Activated gamma-delta T cell treated with Interleukin-2 at 50 U/mL for 16 hours (primary cell): ENCODE results near the gene GBF1.
A peak's percentile ranks its signal among the peaks of the same experiment; 100 is the strongest.

Experiments used
- DNase-seq: peaks from one replicate; pipeline ENCODE4 v3.0.0-alpha.2; 2020

GBF1 gene

DNA sequence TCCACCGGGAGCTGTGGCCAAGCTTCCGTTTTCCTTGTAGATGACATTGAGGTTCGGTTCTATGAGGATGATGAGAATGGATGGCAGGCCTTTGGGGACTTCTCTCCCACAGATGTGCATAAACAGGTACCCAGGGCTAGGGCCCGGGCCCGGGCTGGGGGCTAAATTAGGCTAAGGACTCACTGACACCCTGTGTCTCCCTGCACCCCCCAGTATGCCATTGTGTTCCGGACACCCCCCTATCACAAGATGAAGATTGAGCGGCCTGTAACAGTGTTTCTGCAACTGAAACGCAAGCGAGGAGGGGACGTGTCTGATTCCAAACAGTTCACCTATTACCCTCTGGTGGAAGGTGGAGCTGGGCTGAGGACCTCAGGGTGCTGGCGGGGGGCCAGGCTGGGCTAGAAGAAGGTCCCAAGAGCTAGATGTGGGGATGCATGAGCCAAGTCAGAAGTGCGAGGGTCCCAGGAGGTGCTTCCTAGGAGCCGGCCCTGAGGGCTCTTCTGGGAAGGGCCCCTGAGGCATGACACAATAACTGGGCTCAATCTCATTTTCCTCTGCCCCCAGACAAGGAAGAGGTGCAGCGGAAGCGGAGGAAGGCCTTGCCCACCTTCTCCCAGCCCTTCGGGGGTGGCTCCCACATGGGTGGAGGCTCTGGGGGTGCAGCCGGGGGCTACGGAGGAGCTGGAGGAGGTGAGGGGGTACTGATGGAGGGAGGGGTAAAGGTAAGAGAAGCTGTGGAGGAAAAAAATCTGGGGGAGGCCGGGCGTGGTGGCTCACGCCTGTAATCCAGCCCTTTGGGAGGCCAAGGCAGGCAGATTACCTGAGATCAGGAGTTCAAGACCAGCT, 153.1 kb downstream of the GBF1 start:
- DNase-seq: no peak

DNA sequence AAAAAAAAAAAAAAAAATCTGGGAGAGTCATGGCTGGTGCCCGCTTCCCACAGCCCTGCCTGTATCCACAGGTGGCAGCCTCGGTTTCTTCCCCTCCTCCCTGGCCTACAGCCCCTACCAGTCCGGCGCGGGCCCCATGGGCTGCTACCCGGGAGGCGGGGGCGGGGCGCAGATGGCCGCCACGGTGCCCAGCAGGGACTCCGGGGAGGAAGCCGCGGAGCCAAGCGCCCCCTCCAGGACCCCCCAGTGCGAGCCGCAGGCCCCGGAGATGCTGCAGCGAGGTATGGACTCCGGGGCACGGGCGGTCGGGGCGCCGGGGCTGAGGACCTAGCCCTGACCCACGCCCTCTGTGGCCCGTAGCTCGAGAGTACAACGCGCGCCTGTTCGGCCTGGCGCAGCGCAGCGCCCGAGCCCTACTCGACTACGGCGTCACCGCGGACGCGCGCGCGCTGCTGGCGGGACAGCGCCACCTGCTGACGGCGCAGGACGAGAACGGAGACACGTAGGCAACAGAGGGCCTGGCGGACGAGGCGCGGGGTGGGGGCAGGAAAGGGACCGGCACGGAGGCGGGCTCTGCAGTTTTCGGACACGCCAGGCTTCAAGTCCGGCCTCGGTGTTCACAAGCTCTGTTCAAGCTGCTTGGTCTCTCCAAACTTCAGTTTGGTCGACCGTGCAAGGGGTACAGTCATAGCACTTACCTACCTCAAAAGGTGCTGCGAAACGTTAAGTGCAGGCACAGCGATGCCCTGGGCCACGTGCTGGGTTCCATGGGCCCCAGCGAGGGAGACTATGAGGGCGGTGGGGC, 154.1 kb downstream of the GBF1 start:
- DNase-seq: peak; percentile 87

DNA sequence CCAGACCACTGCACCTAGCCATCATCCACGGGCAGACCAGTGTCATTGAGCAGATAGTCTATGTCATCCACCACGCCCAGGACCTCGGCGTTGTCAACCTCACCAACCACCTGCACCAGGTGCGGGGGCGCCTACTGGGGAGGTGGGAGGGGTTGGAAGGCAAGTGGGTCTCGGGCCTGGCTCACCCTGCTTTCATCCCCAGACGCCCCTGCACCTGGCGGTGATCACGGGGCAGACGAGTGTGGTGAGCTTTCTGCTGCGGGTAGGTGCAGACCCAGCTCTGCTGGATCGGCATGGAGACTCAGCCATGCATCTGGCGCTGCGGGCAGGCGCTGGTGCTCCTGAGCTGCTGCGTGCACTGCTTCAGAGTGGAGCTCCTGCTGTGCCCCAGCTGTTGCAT, 154.7 kb downstream of the GBF1 start:
- DNase-seq: no peak

DNA sequence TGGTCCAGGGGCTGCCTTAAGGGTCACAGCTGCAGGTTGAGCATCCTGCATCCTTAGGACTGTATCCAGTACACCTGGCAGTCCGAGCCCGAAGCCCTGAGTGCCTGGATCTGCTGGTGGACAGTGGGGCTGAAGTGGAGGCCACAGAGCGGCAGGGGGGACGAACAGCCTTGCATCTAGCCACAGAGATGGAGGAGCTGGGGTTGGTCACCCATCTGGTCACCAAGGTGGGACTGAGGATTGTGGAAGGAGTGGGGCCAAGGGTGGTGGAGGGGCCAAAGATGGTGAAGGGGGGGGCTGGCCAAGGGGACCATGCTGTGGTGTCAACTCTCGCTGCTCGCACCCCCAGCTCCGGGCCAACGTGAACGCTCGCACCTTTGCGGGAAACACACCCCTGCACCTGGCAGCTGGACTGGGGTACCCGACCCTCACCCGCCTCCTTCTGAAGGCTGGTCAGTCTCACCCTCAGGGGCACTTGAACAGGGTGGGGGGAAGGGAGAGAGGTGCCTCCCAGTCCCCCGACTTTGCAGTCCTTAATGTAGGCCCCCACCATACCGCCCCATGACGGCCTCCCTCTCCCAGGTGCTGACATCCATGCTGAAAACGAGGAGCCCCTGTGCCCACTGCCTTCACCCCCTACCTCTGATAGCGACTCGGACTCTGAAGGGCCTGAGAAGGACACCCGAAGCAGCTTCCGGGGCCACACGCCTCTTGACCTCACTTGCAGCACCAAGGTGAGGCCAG, 155.4 kb downstream of the GBF1 start:
- DNase-seq: no peak

DNA sequence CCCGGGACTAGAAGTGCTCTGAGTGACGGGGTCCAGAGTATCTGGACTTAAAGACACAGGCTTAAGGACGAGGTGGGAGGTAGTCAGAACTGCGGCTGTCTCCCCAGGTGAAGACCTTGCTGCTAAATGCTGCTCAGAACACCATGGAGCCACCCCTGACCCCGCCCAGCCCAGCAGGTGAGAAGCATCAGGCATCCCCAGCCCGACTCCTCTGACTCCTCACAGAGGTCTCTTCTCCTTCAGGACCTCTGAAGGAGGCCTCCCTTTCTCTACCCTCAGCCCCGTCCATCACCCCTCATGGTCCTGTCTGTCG, 156.0 kb downstream of the GBF1 start:
- DNase-seq: no peak

DNA sequence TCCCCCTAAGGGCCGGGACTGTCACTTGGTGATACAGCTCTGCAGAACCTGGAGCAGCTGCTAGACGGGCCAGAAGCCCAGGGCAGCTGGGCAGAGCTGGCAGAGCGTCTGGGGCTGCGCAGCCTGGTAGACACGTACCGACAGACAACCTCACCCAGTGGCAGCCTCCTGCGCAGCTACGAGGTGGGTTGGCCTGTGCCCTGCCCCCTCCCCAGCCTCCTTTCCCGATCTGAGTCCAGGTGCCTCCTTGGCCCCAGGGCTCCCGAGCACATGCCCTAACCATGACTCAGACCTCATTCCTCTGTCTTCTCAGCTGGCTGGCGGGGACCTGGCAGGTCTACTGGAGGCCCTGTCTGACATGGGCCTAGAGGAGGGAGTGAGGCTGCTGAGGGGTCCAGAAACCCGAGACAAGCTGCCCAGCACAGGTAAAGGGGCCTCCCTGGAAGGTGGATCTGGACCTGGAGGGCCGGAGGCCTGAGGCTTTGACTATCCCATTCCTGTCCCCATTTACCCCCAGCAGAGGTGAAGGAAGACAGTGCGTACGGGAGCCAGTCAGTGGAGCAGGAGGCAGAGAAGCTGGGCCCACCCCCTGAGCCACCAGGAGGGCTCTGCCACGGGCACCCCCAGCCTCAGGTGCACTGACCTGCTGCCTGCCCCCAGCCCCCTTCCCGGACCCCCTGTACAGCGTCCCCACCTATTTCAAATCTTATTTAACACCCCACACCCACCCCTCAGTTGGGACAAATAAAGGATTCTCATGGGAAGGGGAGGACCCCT, 156.6 kb downstream of the GBF1 start:
- no peak for DNase-seq

DNA sequence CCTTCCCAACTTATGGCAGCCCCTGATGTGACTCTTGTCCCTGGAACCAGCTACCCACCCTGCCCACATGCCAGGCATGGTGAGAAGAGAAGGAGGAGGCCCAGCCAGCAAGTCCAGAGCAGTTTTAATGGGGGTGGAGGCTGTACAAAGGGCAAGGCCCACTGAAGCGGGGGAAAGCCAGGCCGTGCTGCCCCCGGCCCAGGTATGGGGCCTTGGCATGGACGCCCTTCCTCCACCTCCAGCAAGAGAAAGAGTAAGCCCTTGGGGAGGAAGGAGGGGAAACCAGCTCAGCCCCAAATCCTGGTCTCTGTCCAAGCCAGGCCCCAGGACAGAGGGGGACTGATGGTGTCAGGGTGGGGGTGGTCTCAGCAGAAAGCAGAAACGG, 157.2 kb downstream of the GBF1 start:
- no peak for DNase-seq

DNA sequence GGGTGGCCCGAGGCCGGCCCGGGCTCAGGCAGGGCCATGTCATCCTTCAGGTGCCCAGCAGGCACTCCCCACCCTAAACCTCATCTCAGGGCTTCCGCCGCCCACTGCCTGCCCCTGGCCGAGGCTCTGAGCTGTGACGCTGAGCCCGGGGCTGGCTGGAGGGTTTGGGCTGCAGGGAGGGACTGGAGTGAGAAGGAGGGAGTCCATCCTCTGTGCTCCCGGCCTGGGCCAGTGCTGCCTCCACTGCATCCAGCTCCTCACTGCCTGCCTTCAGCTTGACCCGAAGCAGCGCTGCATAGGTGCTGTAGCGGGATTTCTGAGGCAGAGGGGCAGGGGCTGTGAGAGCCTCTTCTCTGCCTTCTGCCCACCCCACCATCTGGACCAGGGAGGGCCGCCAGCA, 157.8 kb downstream of the GBF1 start:
- no peak for DNase-seq

DNA sequence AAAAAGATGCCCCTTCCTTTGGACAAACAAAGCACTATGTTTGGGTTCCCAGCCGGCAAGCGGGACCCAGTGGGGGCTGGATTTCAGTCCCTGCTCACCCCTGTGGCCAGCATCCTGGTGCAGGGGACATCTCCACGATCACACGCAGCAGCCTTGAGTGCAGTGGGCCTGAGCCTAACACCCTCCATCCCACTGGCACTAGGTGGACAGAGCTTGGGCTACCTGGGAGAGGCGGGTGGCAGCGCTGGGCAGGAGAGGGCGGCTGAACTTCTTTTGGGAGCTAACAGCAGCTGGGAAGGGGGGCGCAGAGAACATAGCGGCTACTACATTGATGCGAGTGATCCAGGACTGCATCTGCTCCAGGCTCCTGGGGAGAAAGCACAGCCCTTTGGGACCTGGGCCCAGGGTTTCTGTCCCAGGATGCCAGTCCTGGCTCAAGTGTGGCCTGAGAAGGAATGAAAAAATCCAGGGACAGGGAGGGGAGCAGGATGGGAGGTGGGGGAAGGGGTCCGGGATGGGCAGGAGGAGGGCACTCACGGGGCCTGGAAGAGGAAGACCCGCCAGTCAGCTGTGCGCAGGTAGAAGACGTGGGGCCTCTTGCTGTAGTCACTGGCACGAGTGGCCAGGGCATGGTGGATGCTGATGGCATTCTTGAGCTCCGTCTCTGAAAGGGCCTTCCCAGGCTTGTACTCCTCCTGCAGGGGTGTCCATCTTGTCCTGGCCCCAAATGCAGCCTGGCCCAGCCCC, 159.2 kb downstream of the GBF1 start:
- no peak for DNase-seq

DNA sequence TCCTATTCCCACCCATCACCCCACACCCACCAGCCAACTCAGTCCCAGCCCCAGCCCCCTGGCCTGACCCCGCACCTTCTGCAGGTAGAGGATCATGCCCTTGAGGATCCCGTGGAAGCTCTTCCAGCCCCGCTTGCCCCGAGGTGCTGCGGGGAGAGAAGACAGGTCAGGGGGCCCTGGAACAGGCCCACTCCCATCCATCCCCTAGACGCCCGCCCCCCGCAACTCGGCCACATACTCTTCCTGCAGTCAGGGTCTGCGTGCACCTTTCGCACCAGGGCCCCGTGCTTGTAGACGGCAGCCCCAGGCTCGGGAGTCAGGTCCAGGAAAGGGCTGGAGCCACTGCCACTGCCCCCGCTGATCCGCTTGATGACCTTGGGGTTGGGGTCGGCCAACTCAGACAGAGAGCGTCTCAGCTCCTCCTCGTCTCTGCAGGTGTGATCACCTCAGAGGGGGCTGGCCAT, 159.8 kb downstream of the GBF1 start:
- no peak for DNase-seq

DNA sequence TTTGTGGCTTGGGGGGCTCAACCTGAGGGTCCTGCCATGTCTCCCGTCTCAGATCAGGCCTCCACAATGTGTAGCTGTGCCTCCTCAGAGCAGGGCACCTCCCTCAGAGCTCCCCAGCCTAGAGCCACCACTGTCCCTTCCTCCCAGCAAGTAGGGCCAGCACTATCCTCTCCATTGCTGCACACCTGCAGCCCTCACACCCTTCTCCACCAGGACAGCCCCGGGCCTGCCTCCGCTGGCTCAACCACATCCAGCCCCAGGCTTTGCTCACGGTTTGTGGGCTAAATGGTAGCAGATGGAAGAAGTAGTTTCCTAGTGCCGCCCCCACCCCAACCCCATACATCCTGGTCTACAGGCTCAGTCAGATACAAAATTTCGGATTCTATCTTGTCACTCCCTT, 160.3 kb downstream of the GBF1 start:
- DNase-seq: no peak

DNA sequence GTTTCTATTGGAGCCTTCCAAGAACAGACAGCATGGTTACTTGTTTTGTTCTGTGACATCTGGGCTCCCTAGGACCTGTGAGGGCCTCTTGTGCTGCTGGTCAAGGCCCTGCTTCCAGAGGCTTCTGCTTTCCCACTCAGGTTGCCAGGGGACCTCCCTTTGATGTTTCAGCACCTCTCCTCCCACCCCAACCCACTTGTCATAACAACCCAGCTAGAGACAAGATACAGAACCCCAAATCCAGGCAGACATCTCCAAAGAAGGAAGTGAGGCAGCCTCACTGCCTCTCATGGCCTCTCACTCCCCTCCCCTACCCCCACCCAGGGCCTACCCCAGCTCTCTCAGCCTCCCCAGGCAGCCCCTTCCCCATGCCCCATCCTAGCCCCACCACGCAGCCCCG, 161.5 kb downstream of the GBF1 start:
- DNase-seq: no peak

DNA sequence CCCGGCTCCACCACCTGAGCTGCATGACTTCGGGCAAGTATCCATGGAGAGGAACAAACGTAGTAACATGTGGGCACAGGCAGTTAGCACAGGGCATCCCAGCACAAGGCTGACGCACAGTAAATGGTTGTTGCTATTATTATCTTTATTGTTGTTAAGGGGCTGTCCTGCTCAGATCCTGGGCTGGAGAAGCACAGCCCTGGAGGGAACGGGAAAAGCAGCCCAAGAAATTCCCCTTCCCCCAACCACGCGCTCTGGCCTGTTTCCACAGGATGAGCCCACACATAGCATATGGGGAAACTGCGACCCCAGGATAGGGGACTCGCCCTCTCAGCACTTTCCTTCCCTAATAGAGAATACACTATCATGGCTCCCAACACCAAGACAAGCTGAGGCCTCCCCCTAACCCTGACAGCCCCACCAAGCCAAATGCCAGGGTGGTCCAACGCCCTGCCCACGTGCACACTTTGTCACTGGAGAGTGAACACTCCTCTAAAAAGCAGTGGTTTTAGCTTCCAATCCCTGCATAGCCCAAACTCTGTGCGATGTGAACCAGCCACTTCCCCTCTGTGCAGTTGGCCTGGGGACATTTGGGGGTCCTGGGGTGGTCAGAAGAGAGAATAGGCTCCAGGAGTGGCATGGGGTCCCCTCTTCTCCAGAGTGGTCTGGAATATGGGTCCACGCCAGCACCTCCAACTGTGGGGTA, 162.2 kb downstream of the GBF1 start:
- DNase-seq: no peak

DNA sequence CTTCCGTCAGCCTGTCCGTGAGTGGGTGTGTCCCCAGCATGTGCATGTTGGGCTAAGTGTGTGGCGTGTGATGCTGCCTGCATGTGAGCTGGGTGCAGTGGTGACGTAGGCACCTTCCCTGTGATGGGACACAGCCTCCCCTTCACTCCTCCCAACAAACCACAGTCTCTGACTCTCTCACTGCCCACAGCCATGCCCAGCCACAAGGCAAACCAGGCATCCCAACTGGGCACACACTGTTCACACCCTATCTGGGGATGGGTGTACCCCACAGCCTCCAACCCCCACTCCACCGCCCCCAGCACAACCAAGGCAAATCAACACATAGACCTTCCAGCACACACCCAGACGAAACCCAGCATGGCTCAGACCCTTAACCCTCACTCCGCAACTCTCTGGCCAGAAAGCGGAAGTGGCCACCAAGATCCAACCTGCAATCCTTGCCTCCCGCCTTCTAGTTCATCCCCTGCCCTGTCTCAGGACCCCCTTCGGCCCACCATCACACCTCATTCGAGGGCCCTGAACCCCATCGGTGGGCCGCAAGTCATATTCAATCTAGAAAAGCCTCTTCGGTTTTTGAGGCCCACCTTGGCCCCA, 162.9 kb downstream of the GBF1 start:
- DNase-seq: no peak

DNA sequence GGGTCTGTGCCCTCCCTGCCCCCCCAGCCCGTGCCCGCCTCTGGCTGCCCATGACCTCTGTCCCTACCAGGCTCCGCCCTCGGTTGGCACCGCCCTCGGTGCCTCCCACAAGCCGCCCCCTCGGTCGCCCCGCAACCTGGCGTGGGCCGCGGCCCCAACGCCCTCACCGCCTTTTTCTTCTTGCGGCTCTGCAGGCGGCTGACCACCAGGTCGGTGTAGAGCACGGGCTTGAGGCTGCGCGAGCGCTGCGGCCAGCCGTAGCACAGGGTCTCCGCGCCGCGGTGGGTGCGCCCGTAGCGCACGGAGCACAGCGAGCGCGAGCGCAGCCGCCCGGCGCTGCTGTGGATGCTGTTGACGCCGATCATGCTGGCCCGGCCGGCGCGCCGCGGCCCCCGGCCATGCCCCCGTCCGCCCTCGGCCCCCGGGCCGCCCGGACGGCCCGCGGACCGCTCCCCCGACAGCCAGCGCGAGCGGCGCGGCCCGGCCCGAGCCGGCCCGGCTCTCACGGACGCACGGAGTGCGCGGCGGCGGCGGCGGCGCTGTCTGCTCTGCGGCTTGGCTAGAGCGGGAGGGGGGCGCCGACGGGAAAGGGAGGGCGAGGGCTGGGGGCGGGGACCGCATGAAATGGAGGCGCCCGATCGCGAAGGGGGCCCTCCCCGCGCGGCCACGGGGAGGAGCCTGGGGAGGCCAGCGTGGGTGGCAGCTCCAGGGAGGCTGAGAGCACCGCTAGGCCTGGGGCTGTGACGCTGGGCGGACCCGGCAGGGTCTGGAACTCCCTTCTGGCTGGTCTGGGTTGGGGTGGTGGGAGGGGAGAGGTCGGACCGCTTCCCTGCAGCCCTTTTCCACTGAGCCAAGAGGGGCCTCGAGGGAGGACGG, 163.6 kb downstream of the GBF1 start:
- peak; percentile 63 for DNase-seq

DNA sequence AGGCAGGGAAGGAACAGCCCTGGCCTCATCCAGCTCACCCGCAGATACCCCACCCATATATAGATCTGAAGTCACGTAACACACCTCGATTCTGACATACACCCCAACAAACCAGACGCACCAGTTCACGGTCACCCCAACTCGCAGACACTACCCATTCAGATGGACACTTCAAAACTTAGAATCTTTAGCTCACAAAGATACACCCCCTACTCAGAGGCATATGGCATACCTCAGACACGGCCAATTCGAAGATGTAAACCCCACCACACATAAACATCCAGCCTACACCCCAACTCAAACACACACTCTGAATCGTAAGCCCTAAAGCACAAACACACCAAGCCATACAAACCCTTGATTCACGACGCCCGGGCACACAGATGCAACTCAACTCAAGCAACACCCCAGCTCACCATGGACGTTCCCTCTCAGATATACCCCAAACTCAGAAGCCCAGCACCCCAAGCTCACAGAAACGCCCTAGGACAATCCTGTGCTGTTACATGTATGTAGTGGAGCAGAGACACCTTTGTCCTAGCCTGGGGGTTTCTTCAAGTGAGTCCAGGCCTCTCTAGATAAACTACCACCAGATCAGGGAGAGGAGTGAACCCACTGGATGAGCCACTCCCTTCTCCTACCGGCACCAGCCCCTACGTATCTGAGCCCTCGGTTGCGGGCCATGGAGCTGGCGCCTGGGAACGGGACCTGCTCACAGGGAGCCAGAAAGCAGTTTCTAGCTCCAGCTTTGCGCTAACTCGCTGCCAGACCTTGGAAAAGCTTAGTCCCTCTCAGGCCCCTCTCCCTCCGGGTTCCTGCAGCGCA, 164.5 kb downstream of the GBF1 start:
- no peak for DNase-seq

DNA sequence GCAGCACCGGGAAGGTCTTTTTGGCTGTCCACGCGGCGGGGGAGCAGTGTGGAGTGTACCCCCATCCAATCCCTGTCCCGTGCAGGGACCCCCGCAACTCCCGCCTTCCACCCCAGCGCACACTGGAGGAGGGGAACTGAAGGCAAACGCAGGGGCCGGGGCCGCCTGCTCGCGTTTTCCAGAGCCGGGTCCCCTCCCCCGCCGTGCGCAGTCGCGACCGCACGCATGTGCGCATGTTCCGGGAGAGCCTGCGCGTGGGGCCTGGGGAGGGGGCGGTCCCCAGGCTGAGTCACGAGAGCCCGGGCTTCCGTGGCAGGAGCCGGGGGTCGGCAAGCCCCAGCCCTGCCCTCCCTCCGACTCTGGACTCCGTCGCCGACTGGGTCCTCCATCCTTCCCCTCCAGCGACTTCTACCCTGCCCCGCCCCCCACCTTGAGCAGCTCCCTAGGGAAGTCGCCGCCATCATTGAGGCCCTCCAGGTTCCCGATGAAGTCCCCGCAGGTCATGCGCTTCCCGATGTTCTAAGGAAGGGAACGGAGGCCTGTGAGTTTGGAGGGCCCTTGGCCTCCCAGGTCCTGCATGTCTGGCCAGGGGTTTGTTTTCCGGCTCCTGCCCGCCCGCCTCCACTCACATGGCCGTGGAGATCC, 165.2 kb downstream of the GBF1 start:
- DNase-seq: no peak
